ENCODE results near the gene PCDHGB2.
"Not testable (repeated sequence)": the region's sequence is repeated elsewhere in the genome, so short reads cannot be mapped to it uniquely, and the experiment has no call there.

PCDHGB2 gene

GRCh38 chr5:141359790-141360426, at the start of gene PCDHGB2:
Gene PCDHGB2 (plus strand): TSS chr5:141359994. CDS start chr5:141360136, 142 bp downstream.
- DNase-seq: no peak

GRCh38 chr5:141313711-141314110, 46.1 kb upstream of the PCDHGB2 start:
- no peak for DNase-seq

GRCh38 chr5:141316963-141317362, 42.8 kb upstream of the PCDHGB2 start:
- not testable (repeated sequence) for DNase-seq

- DNase-seq: no peak
Observed at GRCh38 chr5:141319202-141319601, 40.6 kb upstream of the PCDHGB2 start.

GRCh38 chr5:141319699-141320098, 40.1 kb upstream of the PCDHGB2 start:
- DNase-seq: no peak

- DNase-seq: peak; percentile 93
Observed at GRCh38 chr5:141320225-141321169, 39.3 kb upstream of the PCDHGB2 start, which contains the start of gene TAF7. Gene TAF7 (minus strand): TSS chr5:141320784. CDS start chr5:141320044, 740 bp downstream.

- DNase-seq: no peak
Observed at GRCh38 chr5:141322261-141322660, 37.5 kb upstream of the PCDHGB2 start.

- DNase-seq: peak; percentile 71
Observed at GRCh38 chr5:141326088-141326854, 33.5 kb upstream of the PCDHGB2 start.

- no peak for DNase-seq
Observed at GRCh38 chr5:141328231-141328630, 31.6 kb upstream of the PCDHGB2 start.

GRCh38 chr5:141330299-141331080, 29.3 kb upstream of the PCDHGB2 start, which contains the start of gene PCDHGA1:
Gene PCDHGA1 (plus strand): TSS chr5:141330514.
- peak; percentile 32 for DNase-seq

GRCh38 chr5:141332571-141332970, 27.2 kb upstream of the PCDHGB2 start:
- not testable (repeated sequence) for DNase-seq

- no peak for DNase-seq
Observed at GRCh38 chr5:141338538-141339306, 21.1 kb upstream of the PCDHGB2 start, which contains the start of gene PCDHGA2. Gene PCDHGA2 (plus strand): TSS chr5:141338760.

GRCh38 chr5:141340781-141341354, 18.9 kb upstream of the PCDHGB2 start:
- not testable (repeated sequence) for DNase-seq

GRCh38 chr5:141342773-141343172, 17.0 kb upstream of the PCDHGB2 start:
- no peak for DNase-seq

GRCh38 chr5:141343242-141343952, 16.4 kb upstream of the PCDHGB2 start, which contains the start of gene PCDHGA3:
Gene PCDHGA3 (plus strand): TSS chr5:141343829. CDS start chr5:141344034, 205 bp downstream.
- no peak for DNase-seq

- no peak for DNase-seq
Observed at GRCh38 chr5:141343953-141344463, 15.8 kb upstream of the PCDHGB2 start.

GRCh38 chr5:141345327-141345726, 14.5 kb upstream of the PCDHGB2 start:
- no peak for DNase-seq

- DNase-seq: not testable (repeated sequence)
Observed at GRCh38 chr5:141346017-141346416, 13.8 kb upstream of the PCDHGB2 start.

GRCh38 chr5:141349917-141350619, 9.7 kb upstream of the PCDHGB2 start, which contains the start of gene PCDHGB1:
Gene PCDHGB1 (plus strand): TSS chr5:141350099. CDS start chr5:141350261, 162 bp downstream.
- no peak for DNase-seq

All from activated T-cell treated with anti-CD3 and anti-CD28 coated beads, Interleukin-2, amount 50 U/mL, for 1 hour (primary cell).